Body of pancreas (tissue), 4 donors: ENCODE results near the gene MBD3L1.

ENCODE experiments used
- CTCF ChIP-seq, 7 experiments: fragments of 450-650 bp in 4 of 7; fragments of 200-600 bp in 3 of 7; sonication (generic) in 3 of 7; IDR thresholded peaks; one replicate each; pipeline ENCODE4 v1.5.1; 2016 to 2019; ENCODE audit warnings: antibody characterized with exemption in 7 of 7
- POLR2A ChIP-seq, 3 donors: fragments of 450-650 bp; IDR thresholded peaks; one replicate each; pipeline ENCODE4 v1.6.1; 2016; ENCODE audit warnings: antibody characterized with exemption in 3 of 3, mild to moderate bottlenecking in 2 of 3

- TF ChIP-seq CTCF (IDR thresholded peaks at IDR 0.05) (no peak), POLR2A (IDR thresholded peaks at IDR 0.05) (no peak)
Measured at GRCh38 chr19:8794823-8795222, 37.4 kb upstream of the MBD3L1 start.
